COLO829 (cell line): Measurements from ENCODE around the gene DDX23.
"Not testable (repeated sequence)": the region's sequence is repeated elsewhere in the genome, so short reads cannot be mapped to it uniquely, and the experiment has no call there.

Source experiments
- DNase-seq: peaks from one replicate; pipeline ENCODE4 v3.0.0; 2012; ENCODE audit warnings: low spot score

Gene DDX23

GRCh38 chr12:48851883-48852733, at the start of gene DDX23:
Gene DDX23 (minus strand): TSS chr12:48852163. CDS start chr12:48845782, 6,381 bp downstream.
- peak; percentile 97 for DNase-seq

- DNase-seq, result no peak
These were observed 49.3 kb upstream of the DDX23 start for GRCh38 chr12:48901278-48901677.

GRCh38 chr12:48899651-48900050, 47.7 kb upstream of the DDX23 start:
- DNase-seq, result no peak

- DNase-seq, result no peak
These were observed 42.3 kb upstream of the DDX23 start for GRCh38 chr12:48894271-48894670.

GRCh38 chr12:48890657-48891418, 38.9 kb upstream of the DDX23 start:
- DNase-seq, result peak; percentile 45

GRCh38 chr12:48889679-48890078, 37.7 kb upstream of the DDX23 start:
- DNase-seq, result no peak

GRCh38 chr12:48883305-48884161, 31.6 kb upstream of the DDX23 start:
- no peak for DNase-seq

GRCh38 chr12:48882972-48883304, 31.0 kb upstream of the DDX23 start:
- no peak for DNase-seq

GRCh38 chr12:48882315-48882687, 30.3 kb upstream of the DDX23 start:
- no peak for DNase-seq

GRCh38 chr12:48881686-48882314, 29.8 kb upstream of the DDX23 start:
- no peak for DNase-seq

- DNase-seq, result no peak
These were observed 28.7 kb upstream of the DDX23 start for GRCh38 chr12:48880647-48881046.

GRCh38 chr12:48878548-48878947, 26.6 kb upstream of the DDX23 start:
- DNase-seq, result no peak

- no peak for DNase-seq
These were observed 24.1 kb upstream of the DDX23 start for GRCh38 chr12:48875944-48876515.

GRCh38 chr12:48873534-48873933, 21.6 kb upstream of the DDX23 start:
- not testable (repeated sequence) for DNase-seq

- no peak for DNase-seq
These were observed 21.1 kb upstream of the DDX23 start for GRCh38 chr12:48873096-48873495.

- no peak for DNase-seq
These were observed 17.2 kb upstream of the DDX23 start for GRCh38 chr12:48869191-48869590.

GRCh38 chr12:48868451-48868850, 16.5 kb upstream of the DDX23 start:
- no peak for DNase-seq

- DNase-seq, result no peak
These were observed 14.2 kb upstream of the DDX23 start for GRCh38 chr12:48866052-48866711.

GRCh38 chr12:48865281-48866051, 13.5 kb upstream of the DDX23 start, which contains the start of gene RND1:
Gene RND1 (minus strand): TSS chr12:48865870. CDS start chr12:48865767, 103 bp downstream.
- DNase-seq, result peak; percentile 89

- no peak for DNase-seq
These were observed 11.3 kb upstream of the DDX23 start for GRCh38 chr12:48863291-48863690.
